Aorta (tissue), 5 donors: ENCODE measurements around the gene LDLRAD4. TPM values are rescaled to one million over a fixed set of nuclear protein-coding genes. Genes with fewer than 3 reads are reported as not detected.

Experiments
- ATAC-seq: fragments of 200-7000 bp; cut with Tn5 transposase; one replicate; pipeline ENCODE4 v1.9.1; 2022; ENCODE audit warnings: moderate library complexity; ENCODE audit not compliant: low FRiP score
- DNase-seq, 2 donors: peaks; one replicate each; pipeline ENCODE4 v3.0.0-alpha.2; 2020
- H3K27ac ChIP-seq, 2 donors: one replicate each; pipeline ENCODE4 v1.5.1; 2013; ENCODE audit warnings: low read length in 2 of 2, mild to moderate bottlenecking in 2 of 2, moderate library complexity in 2 of 2, control low read depth in 1 of 2, inconsistent platforms in 1 of 2, low read depth in 1 of 2
- H3K27me3 ChIP-seq, 2 donors: one replicate each; pipeline ENCODE4 v1.6.1; 2013; ENCODE audit warnings: control low read depth in 1 of 2, low read length in 1 of 2, mild to moderate bottlenecking in 1 of 2, moderate library complexity in 1 of 2; ENCODE audit not compliant: insufficient read depth in 2 of 2, control insufficient read depth in 1 of 2
- H3K36me3 ChIP-seq, 2 donors: one replicate each; pipeline ENCODE4 v1.6.1; 2013; ENCODE audit warnings: control low read depth in 1 of 2, low read length in 1 of 2, mild to moderate bottlenecking in 1 of 2; ENCODE audit not compliant: insufficient read depth in 2 of 2, control insufficient read depth in 1 of 2
- H3K4me1 ChIP-seq, 2 donors: one replicate each; pipeline ENCODE4 v1.6.1; 2013; ENCODE audit warnings: low read length in 2 of 2, control low read depth in 1 of 2, mild to moderate bottlenecking in 1 of 2, moderate library complexity in 1 of 2; ENCODE audit not compliant: insufficient read depth in 2 of 2, control insufficient read depth in 1 of 2
- H3K4me3 ChIP-seq, 2 donors: one replicate each; pipeline ENCODE4 v1.5.1; 2013; ENCODE audit warnings: low read length in 2 of 2, control low read depth in 1 of 2, mild to moderate bottlenecking in 1 of 2
- H3K9me3 ChIP-seq: one replicate; pipeline ENCODE4 v1.6.1; 2013; ENCODE audit warnings: mild to moderate bottlenecking, low read length; ENCODE audit not compliant: control insufficient read depth
- WGBS, 2 donors: extraction: QIAGEN DNeasy Blood & Tissue Kit; methylation state at CpG; one replicate each; pipeline ENCODE4 v1.1.7; 2013; 5-methylcytosine and 5-hydroxymethylcytosine counted together
- intact Hi-C, 2 donors: fragments of 100-400 bp; cut with DNase I; formaldehyde crosslinking; loops; one replicate each; pipeline versions ENCODE4 v1.14.2 to v1.15.0; 2022
- long read RNA-seq, 2 donors: library from polyadenylated mRNA; unstranded; transcript quantifications; one replicate each; pipeline ENCODE4 v2.0.0, GENCODE V29; 2020 to 2021
- polyA plus RNA-seq, 2 donors: library from polyadenylated mRNA; stranded (reverse); fragments of 200-250 nt; gene quantifications; one replicate each; pipeline ENCODE4 v1.2.3, GENCODE V29; 2013
- total RNA-seq, 2 donors: library from RNA; stranded (reverse); fragmentation: NEBNext Ultra II Directional; extraction: Animal tissue kit (Norgen Biotek cat#: 25700); gene quantifications; one replicate each; pipeline ENCODE4 v1.2.1, GENCODE V29; 2021
- donor health status: healthy with polysubstance abuse.
- donor health status: Bipolar disorder and iron deficiency.
- donor health status: DM: no; HTN: no; CAD: no.
- donor health status: DM: no; HTN: no; CAD: no.
- donor health status: DM: yes; HTN: yes; CAD: no.

LDLRAD4 gene
- 100 to 1,000 TPM in 1 of 2 donors, 10 to 100 TPM in 1; 61.9 to 112 TPM for total RNA-seq
- 10 to 100 TPM in 1 of 2 donors, 1 to 10 TPM in 1; 7.0 to 11.8 TPM for polyA plus RNA-seq
- long read RNA-seq, donor 1, transcript LDLRAD4-214 (1 exons, 3,720 nt): major isoform, 10 of 109 reads
- long read RNA-seq, donor 1, partial matches to known transcripts: 5 of 109 reads
- long read RNA-seq, donor 1, other reads (novel, unspliced or antisense): 90 of 109 reads
- long read RNA-seq, donor 2, partial matches to known transcripts: 4 of 90 reads
- long read RNA-seq, donor 2, other reads (novel, unspliced or antisense): 85 of 90 reads

GRCh38 chr18:13218368-13218991 is at the start of gene LDLRAD4:
LDLRAD4 (plus strand) TSS chr18:13218760.
- DNase-seq: peak; percentile 76 to 85
- intact Hi-C loops: loop anchor here (2.0 to 5.0 kb wide), 5 partner anchors 162 to 509 kb away; partner anchors contain the start of genes FAM210A (in 1 of the 2) and RNMT (in 1 of the 2)
- peak within 1 kb of the TSS; percentile 68 to 76 for H3K27ac ChIP-seq

GRCh38 chr18:13173578-13174145 is 44.9 kb upstream of the LDLRAD4 start:
- H3K4me3 ChIP-seq: no peak overlapping the region
- DNase-seq (no peak), ATAC-seq (no peak)
- H3K9me3 ChIP-seq: no peaks in the 10 kb centered on the region
- H3K27me3 ChIP-seq: no peaks in the 10 kb centered on the region
- H3K4me1 ChIP-seq: no peaks in the 10 kb centered on the region
- no peaks in the 10 kb centered on the region for H3K36me3 ChIP-seq
- WGBS, 2 donors: 93 to 95% methylated on average over 14 of the region's 14 CpGs
- no peak overlapping the region for H3K27ac ChIP-seq
- intact Hi-C loops: no loop called here

More at GRCh38 chr18:13218368-13218991, at the start of gene LDLRAD4:
- Histone ChIP-seq H3K4me3 (peak within 1 kb of the TSS; percentile 50 to 82), H3K9me3 (no peaks in the 10 kb centered on the region), H3K27me3 (no peaks in the 10 kb centered on the region), H3K4me1 (peaks cover 0 to 3% of the 10 kb centered on the region in 2 donors), H3K36me3 (no peaks in the 10 kb centered on the region)
- WGBS, 2 donors: 0% methylated on average over 44 to 57 of the region's 57 CpGs
- ATAC-seq: peak; percentile 44

- 7 to 11% methylated on average over 8 of the region's 8 CpGs for WGBS, 2 donors
- intact Hi-C loops: no loop called here
- H3K4me1 ChIP-seq: no peaks in the 10 kb centered on the region
- H3K27me3 ChIP-seq: no peaks in the 10 kb centered on the region
- ATAC-seq: peak; percentile 38
- no peak for DNase-seq
- no peak overlapping the region for H3K27ac ChIP-seq
- no peaks in the 10 kb centered on the region for H3K9me3 ChIP-seq
- H3K36me3 ChIP-seq: no peaks in the 10 kb centered on the region
- no peak overlapping the region for H3K4me3 ChIP-seq
Observed at GRCh38 chr18:13175266-13175665, 43.3 kb upstream of the LDLRAD4 start.

GRCh38 chr18:13175754-13176210 is 42.8 kb upstream of the LDLRAD4 start:
- Histone ChIP-seq H3K27ac (no peak overlapping the region), H3K4me3 (no peak overlapping the region), H3K4me1 (no peaks in the 10 kb centered on the region), H3K36me3 (no peaks in the 10 kb centered on the region), H3K9me3 (no peaks in the 10 kb centered on the region), H3K27me3 (no peaks in the 10 kb centered on the region)
- no peak for DNase-seq
- no peak for ATAC-seq
- WGBS, 2 donors: 84 to 89% methylated on average over 6 of the region's 6 CpGs
- intact Hi-C loops: no loop called here

- 93 to 95% methylated on average over 13 of the region's 13 CpGs for WGBS, 2 donors
- no peak for ATAC-seq
- DNase-seq: no peak
- Histone ChIP-seq H3K36me3 (no peaks in the 10 kb centered on the region), H3K4me3 (no peak overlapping the region), H3K27me3 (no peaks in the 10 kb centered on the region), H3K27ac (no peak overlapping the region), H3K9me3 (no peaks in the 10 kb centered on the region), H3K4me1 (no peaks in the 10 kb centered on the region)
- intact Hi-C loops: no loop called here
Observed at GRCh38 chr18:13176847-13177246, 41.7 kb upstream of the LDLRAD4 start.

- Histone ChIP-seq H3K27ac (no peak overlapping the region), H3K9me3 (no peaks in the 10 kb centered on the region), H3K4me1 (no peaks in the 10 kb centered on the region), H3K36me3 (no peaks in the 10 kb centered on the region), H3K4me3 (no peak overlapping the region), H3K27me3 (no peaks in the 10 kb centered on the region)
- ATAC-seq: no peak
- 88 to 92% methylated on average over 7 of the region's 7 CpGs for WGBS, 2 donors
- intact Hi-C loops: no loop called here
- no peak for DNase-seq
Observed at GRCh38 chr18:13178197-13178596, 40.4 kb upstream of the LDLRAD4 start.

- Histone ChIP-seq H3K27me3 (no peaks in the 10 kb centered on the region), H3K36me3 (no peaks in the 10 kb centered on the region), H3K4me3 (no peak overlapping the region), H3K27ac (no peak overlapping the region), H3K9me3 (no peaks in the 10 kb centered on the region), H3K4me1 (no peaks in the 10 kb centered on the region)
- intact Hi-C loops: no loop called here
- ATAC-seq (no peak), DNase-seq (no peak)
- 90 to 93% methylated on average over 4 of the region's 4 CpGs for WGBS, 2 donors
Observed at GRCh38 chr18:13178976-13179375, 39.6 kb upstream of the LDLRAD4 start.

GRCh38 chr18:13179566-13180113 is 38.9 kb upstream of the LDLRAD4 start:
- Histone ChIP-seq H3K27me3 (no peaks in the 10 kb centered on the region), H3K9me3 (no peaks in the 10 kb centered on the region), H3K4me1 (no peaks in the 10 kb centered on the region), H3K4me3 (no peak overlapping the region), H3K27ac (no peak overlapping the region), H3K36me3 (no peaks in the 10 kb centered on the region)
- DNase-seq (no peak), ATAC-seq (no peak)
- intact Hi-C loops: no loop called here
- 74% methylated on average over 9 of the region's 9 CpGs for WGBS, 2 donors
